Dedifferentiated amniotic fluid mesenchymal stem cell (primary cell): ENCODE data around the gene ANKRD42.
A peak's percentile ranks its signal among the peaks of the same experiment; 100 is the strongest.

Source experiments
- DNase-seq: peaks from one replicate; pipeline ENCODE4 v3.0.0-alpha.2; 2016; ENCODE audit errors: extremely low spot score

The ANKRD42 gene

GRCh38 chr11:83193315-83194280 lies at the start of gene ANKRD42:
Gene ANKRD42 (plus strand): TSS chr11:83193712. CDS start chr11:83194671, 959 bp downstream.
- DNase-seq = peak; percentile 97

DNA sequence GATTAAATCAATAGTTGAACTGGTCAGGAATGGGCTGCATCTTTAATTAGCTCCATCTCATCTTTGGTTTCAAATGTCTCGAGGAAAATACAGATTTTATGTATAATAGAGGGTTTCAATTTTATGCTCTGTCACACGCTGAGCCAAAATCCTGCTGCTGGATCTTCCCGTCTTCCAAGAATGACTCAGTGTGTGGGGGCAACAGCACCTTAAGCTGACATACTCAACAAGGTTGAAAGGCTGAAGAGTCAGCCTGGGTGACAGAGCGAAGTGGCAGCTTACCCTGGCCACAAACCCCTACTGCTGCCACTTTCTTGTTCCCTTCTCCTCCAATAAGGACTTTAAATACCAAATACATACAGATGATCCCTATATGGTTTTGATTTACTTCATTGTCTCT lies 45.6 kb upstream of the ANKRD42 start:
- no peak for DNase-seq

DNA sequence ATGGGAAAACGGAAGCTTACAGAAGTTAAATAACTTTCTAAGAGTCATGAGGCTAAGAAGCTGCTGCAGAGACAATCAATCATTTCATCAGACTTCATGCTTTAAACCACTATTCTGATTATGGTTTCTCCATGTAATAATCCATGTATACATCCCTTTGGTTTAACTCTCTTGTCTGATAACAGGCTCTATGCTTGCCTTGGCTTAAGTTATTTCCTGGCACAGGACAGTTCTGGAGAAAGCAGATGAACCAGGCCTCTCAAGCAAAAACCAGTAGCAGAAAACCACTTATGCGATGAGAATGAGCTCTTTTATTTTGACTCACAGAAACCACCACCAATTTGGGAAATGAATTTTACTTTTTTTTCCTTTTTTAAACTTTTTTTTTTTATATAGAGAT lies 43.1 kb upstream of the ANKRD42 start:
- no peak for DNase-seq

GRCh38 chr11:83151274-83151977 lies 42.1 kb upstream of the ANKRD42 start:
- DNase-seq = no peak

GRCh38 chr11:83152264-83152663 lies 41.2 kb upstream of the ANKRD42 start:
- no peak for DNase-seq

DNA sequence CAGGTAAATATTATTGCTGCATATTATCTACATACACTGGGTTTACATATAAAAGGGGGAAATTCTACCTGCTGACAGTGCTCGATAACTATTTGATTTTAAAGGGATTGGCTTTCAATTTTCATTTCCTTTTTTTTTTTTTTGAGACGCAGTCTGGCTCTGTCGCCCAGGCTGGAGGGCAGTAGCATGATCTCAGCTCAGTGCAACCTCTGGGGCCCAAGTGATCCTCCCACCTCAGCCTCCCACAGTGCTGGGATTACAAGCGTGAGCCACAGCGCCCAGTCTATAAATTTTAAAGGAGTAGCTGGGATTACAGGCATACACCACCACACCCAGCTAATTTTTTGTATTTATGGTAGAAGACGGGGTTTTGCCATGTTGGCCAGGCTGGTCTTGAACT lies 39.7 kb upstream of the ANKRD42 start:
- no peak for DNase-seq

- DNase-seq = peak; percentile 100
Measured at GRCh38 chr11:83156144-83156995, 37.1 kb upstream of the ANKRD42 start.

GRCh38 chr11:83156996-83157593 lies 36.4 kb upstream of the ANKRD42 start, which contains the start of gene PCF11:
Gene PCF11 (plus strand): TSS chr11:83157131. CDS start chr11:83157440, 309 bp downstream.
- DNase-seq = no peak

DNA sequence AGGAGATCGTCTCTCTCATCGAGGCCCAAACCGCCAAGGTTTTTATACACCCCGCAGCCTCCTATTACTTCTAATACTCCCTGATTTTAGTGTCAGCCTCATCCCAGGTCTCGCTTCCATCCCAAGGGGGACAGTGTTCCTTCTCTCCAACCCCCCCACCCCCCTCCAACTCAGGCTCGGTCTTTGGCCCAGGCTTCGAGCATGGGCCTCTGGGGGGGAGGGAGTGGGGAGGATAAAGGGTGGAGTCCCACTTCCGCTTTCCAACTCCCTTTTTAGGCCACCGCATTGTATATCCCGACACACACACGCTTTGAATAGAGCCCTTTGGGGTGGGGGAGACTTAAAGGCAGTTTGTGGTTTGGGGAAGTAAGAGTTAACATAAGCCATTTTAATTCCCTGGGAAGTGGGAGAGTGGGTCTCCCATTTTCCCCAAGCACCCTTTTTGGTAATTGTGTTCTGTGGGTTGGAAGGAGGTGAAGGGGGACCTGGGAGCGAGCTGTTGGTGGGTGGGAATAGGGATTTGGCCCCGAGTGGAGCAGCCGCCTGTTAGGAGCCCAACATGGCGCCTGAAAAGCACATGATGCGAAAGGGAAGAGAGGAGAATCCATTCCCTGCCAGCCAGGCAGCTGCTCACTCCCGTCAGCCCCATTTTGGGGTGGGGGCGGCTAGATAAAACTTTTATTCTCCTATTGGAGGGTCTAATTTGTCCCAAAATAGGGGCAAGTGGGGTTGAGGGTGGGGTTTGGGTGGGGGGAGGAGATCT lies 35.7 kb upstream of the ANKRD42 start:
- DNase-seq = peak; percentile 62

- no peak for DNase-seq
Measured at GRCh38 chr11:83158357-83158786, 35.1 kb upstream of the ANKRD42 start.

GRCh38 chr11:83158965-83159901 lies 34.3 kb upstream of the ANKRD42 start:
- DNase-seq = no peak

DNA sequence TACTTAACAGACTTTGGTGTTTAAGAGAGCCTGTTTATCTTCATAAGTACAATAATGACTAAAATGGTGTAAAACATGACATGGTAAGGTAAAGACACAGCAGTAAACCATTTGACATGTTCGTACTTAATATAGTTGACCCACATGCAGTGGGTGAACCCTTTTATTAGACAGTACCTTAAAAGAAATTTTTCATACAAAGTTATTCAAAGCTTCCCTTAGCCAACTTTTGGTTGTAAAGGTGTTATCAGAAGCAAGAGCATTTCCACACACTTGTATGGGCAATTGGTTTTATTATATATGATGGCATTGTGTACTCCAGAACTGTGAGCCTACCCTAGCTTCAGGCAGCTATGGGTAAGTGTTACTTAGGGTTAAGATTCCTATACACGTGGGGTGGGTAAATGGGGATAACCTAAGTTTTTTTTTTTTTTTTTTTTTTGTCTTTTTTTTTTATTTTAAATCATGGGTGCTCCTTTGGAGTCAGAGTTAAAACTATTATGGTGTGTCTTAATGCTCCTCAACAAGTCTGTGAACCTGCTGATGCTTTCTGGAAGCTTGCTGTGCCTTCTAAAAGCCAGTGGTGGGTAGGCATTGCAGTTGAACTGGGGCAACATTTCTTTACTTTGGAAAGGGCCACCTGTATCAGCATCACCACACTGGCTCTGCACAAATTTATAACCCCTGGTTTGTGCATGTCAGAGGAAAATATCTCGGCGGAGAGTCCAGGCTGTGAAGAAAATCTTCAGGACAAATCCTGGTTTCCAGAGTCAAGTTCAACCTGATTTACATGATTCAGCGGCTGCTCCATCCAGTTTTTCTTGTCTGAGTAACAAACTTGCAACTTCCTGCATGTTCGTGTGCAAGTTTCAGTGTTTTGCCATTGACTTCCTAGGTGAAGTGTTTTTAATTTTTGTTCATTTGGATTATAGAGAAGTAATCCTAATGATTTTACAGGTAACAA lies 33.3 kb upstream of the ANKRD42 start:
- DNase-seq = no peak

- DNase-seq = no peak
Measured at GRCh38 chr11:83161610-83162199, 31.8 kb upstream of the ANKRD42 start.

GRCh38 chr11:83162377-83162776 lies 31.1 kb upstream of the ANKRD42 start:
- no peak for DNase-seq

GRCh38 chr11:83166193-83166866 lies 27.2 kb upstream of the ANKRD42 start:
- DNase-seq = no peak

DNA sequence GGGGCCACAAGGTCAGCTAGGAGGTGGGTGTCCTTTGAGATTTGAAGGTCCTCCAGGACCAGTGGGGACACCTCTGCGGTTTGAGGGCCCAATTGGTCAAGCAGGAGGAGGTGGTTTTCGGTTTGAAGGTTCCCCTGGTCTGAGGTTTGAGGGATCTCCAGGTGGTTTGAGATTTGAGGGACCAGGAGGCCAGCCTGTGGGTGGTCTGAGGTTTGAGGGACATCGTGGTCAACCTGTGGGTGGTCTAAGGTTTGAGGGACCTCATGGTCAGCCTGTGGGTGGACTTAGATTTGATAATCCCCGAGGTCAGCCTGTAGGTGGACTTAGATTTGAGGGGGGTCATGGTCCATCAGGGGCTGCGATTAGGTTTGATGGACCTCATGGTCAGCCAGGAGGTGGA lies 24.8 kb upstream of the ANKRD42 start:
- no peak for DNase-seq

- DNase-seq = no peak
Measured at GRCh38 chr11:83170865-83171264, 22.6 kb upstream of the ANKRD42 start.
